ENCODE data around the gene CD276.

CD276 gene

GRCh38 chr15:73755481-73755880 is 71.3 kb downstream of the CD276 start:
- no peak for ATAC-seq
- H3K9me3 Mint-ChIP-seq, result no peaks in the 10 kb centered on the region
- peaks cover 42% of the 10 kb centered on the region for H3K27me3 Mint-ChIP-seq
- H3K4me3 Mint-ChIP-seq, result no peak overlapping the region
- H3K27ac Mint-ChIP-seq, result no peak overlapping the region
- H3K4me1 Mint-ChIP-seq, result no peaks in the 10 kb centered on the region
- no peaks in the 10 kb centered on the region for H3K36me3 Mint-ChIP-seq

DNA sequence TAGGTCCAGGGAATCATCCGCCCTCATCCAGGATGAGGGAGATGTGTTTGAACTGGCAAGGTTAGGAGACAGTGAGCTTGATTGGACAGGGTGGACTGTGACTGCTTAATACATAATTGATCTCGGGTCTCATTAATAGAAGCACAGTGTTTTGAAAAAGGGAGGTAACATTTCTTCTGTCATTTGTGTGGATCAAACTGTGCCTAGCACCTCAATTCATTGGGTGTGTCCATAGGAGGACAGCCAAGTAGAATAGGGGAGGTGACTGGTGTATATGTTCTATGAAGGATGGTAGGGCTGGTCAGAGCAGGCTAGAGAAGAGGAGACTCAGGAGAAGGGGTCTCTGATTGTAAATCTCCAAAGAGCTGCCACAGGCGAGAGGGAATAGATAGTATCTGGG is 71.8 kb downstream of the CD276 start:
- H3K27ac Mint-ChIP-seq, result no peak overlapping the region
- H3K4me3 Mint-ChIP-seq, result no peak overlapping the region
- H3K27me3 Mint-ChIP-seq, result peaks cover 40% of the 10 kb centered on the region
- no peaks in the 10 kb centered on the region for H3K36me3 Mint-ChIP-seq
- no peaks in the 10 kb centered on the region for H3K9me3 Mint-ChIP-seq
- H3K4me1 Mint-ChIP-seq, result no peaks in the 10 kb centered on the region
- no peak for ATAC-seq

GRCh38 chr15:73756390-73756789 is 72.2 kb downstream of the CD276 start:
- no peaks in the 10 kb centered on the region for H3K36me3 Mint-ChIP-seq
- no peak overlapping the region for H3K27ac Mint-ChIP-seq
- no peak overlapping the region for H3K4me3 Mint-ChIP-seq
- H3K4me1 Mint-ChIP-seq, result no peaks in the 10 kb centered on the region
- no peaks in the 10 kb centered on the region for H3K9me3 Mint-ChIP-seq
- no peak for ATAC-seq
- peaks cover 36% of the 10 kb centered on the region for H3K27me3 Mint-ChIP-seq

DNA sequence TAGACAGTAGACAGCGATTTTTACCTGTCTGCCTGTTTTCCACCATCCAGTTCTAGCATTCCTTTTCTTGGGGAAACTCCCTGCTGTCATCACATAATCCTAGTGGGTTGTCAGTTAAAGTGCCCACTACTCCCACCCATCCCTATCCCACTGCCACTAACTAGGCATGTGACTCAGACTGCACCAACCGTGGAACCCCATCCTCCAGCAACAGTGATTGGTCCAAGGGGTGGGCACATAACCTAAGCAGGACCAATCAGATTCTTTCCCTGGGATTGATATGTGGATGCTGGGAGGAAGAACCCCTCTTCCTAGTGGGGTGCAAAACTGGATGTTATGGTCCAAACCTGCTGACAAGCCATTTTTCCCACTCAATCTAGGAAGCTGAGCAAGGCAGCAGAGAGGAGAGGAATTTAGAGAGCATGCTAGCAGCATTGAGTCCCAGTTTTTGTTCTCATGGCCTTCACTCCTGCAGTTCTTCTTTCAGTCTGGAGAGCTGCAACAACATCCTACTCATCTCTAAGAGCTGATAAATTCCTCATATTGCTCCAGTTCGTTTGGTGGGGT is 72.8 kb downstream of the CD276 start:
- Mint-ChIP-seq H3K27ac (no peak overlapping the region), H3K36me3 (no peaks in the 10 kb centered on the region), H3K4me3 (no peak overlapping the region), H3K27me3 (peaks cover 31% of the 10 kb centered on the region), H3K4me1 (no peaks in the 10 kb centered on the region), H3K9me3 (no peaks in the 10 kb centered on the region)
- no peak for ATAC-seq

DNA sequence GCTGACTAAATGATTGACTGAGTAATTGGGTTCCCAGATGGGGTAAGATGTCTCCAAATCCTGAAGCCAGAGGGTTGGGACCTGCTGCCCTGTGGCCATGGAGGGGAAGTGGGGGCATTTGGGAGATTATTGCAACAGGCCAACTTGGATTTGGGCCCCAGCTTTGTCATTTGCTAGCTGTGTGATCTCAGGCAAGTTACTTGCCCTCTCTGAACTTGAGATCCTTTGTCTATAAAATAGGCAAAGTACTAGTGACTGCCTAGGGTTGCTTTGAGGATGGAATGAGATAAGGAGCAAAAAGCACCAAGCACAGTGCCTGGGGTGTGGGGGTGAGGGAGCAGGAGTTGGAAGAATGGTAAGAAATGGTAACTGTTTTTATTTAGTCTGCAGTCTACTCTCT is 73.4 kb downstream of the CD276 start:
- no peak for ATAC-seq
- Mint-ChIP-seq H3K27ac (no peak overlapping the region), H3K4me3 (no peak overlapping the region), H3K9me3 (no peaks in the 10 kb centered on the region), H3K4me1 (no peaks in the 10 kb centered on the region), H3K36me3 (no peaks in the 10 kb centered on the region), H3K27me3 (peaks cover 31% of the 10 kb centered on the region)

DNA sequence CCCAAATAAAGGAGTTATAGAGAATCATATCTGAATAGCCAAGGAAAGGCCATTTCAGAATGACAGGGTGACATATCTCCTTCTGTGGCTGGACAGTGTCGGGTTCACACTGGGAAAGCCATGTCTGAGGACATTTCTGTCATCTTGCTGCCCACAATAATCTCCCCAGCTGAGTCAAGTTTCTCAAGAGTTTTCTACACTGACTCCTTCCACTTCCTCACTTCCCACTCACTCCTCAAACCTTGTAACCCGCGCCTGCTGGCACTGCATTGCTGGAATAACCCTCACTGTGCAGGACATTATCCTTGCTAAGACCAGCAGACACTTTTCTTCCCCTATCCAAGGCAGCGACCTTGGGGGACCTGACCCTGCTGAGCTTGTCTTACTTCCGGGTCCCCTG is 74.3 kb downstream of the CD276 start:
- H3K4me3 Mint-ChIP-seq, result no peak overlapping the region
- H3K27me3 Mint-ChIP-seq, result peaks cover 28% of the 10 kb centered on the region
- no peak overlapping the region for H3K27ac Mint-ChIP-seq
- no peaks in the 10 kb centered on the region for H3K9me3 Mint-ChIP-seq
- no peaks in the 10 kb centered on the region for H3K36me3 Mint-ChIP-seq
- H3K4me1 Mint-ChIP-seq, result no peaks in the 10 kb centered on the region
- ATAC-seq, result peak; percentile 8

GRCh38 chr15:73760330-73761329 is 76.4 kb downstream of the CD276 start:
- no peaks in the 10 kb centered on the region for H3K36me3 Mint-ChIP-seq
- H3K9me3 Mint-ChIP-seq, result no peaks in the 10 kb centered on the region

DNA sequence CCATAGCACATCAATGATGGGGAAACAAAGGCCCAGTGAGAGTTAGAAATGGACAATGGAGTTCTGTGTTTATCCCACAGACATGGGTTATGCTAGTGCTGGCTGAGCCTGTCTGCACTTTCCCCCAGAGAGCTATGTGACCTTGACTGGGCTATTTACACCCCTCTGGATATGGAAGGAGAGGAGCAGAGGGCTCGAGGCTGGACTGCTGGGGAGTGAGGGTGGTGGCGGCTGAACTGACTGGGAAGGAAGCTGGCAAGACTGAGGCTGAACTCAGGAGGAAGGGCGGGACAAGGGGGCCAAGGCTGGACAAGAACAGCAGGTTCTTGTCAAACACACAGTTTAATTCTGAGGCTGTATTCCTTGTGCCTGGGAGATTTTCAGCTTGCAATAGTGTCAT is 79.7 kb downstream of the CD276 start:
- peaks cover 21% of the 10 kb centered on the region for H3K27me3 Mint-ChIP-seq
- ATAC-seq, result no peak
- H3K4me3 Mint-ChIP-seq, result no peak overlapping the region
- no peaks in the 10 kb centered on the region for H3K4me1 Mint-ChIP-seq
- H3K36me3 Mint-ChIP-seq, result no peaks in the 10 kb centered on the region
- no peak overlapping the region for H3K27ac Mint-ChIP-seq
- peaks cover 6% of the 10 kb centered on the region for H3K9me3 Mint-ChIP-seq

More at GRCh38 chr15:73760330-73761329, 76.4 kb downstream of the CD276 start:
- Mint-ChIP-seq H3K27ac (no peak overlapping the region), H3K27me3 (peaks cover 10% of the 10 kb centered on the region), H3K4me1 (no peaks in the 10 kb centered on the region), H3K4me3 (no peak overlapping the region)
- ATAC-seq, result no peak

Measured in stimulated activated memory B cell treated with anti-CD40 and anti-IgM and Interleukin-4, amounts not matched to agents 10 μg/mL and 1 μg/mL and 100 μg/mL, for 72 hours (primary cell).